ENCODE results near the gene SSTR5.

The SSTR5 gene

GRCh38 chr16:1054660-1055556 is 17.6 kb upstream of the SSTR5 start:
- DNase-seq (ENCODE audit: low read depth, low spot score) = no peak

GRCh38 chr16:1055557-1055924 is 17.0 kb upstream of the SSTR5 start:
- DNase-seq (ENCODE audit: low read depth, low spot score) = no peak

- no peak for DNase-seq (ENCODE audit: low read depth, low spot score)
These were observed 16.4 kb upstream of the SSTR5 start for GRCh38 chr16:1056196-1056595.

GRCh38 chr16:1057252-1057932 is 15.2 kb upstream of the SSTR5 start:
- DNase-seq (ENCODE audit: low read depth, low spot score) = no peak

- no peak for DNase-seq (ENCODE audit: low read depth, low spot score)
These were observed 14.3 kb upstream of the SSTR5 start for GRCh38 chr16:1058216-1058615.

GRCh38 chr16:1059310-1059709 is 13.2 kb upstream of the SSTR5 start:
- no peak for DNase-seq (ENCODE audit: low read depth, low spot score)

- no peak for DNase-seq (ENCODE audit: low read depth, low spot score)
These were observed 11.9 kb upstream of the SSTR5 start for GRCh38 chr16:1060416-1061340.

GRCh38 chr16:1061769-1062505 is 10.6 kb upstream of the SSTR5 start:
- DNase-seq (ENCODE audit: low read depth, low spot score) = no peak

- no peak for DNase-seq (ENCODE audit: low read depth, low spot score)
These were observed 9.7 kb upstream of the SSTR5 start for GRCh38 chr16:1062895-1063294.

GRCh38 chr16:1063728-1064127 is 8.8 kb upstream of the SSTR5 start:
- DNase-seq (ENCODE audit: low read depth, low spot score) = no peak

GRCh38 chr16:1065469-1066128 is 6.9 kb upstream of the SSTR5 start:
- DNase-seq (ENCODE audit: low read depth, low spot score) = no peak

GRCh38 chr16:1066584-1067172 is 5.9 kb upstream of the SSTR5 start:
- no peak for DNase-seq (ENCODE audit: low read depth, low spot score)

- DNase-seq (ENCODE audit: low read depth, low spot score) = no peak
These were observed 4.9 kb upstream of the SSTR5 start for GRCh38 chr16:1067629-1068028.

GRCh38 chr16:1068451-1068850 is 4.1 kb upstream of the SSTR5 start:
- DNase-seq (ENCODE audit: low read depth, low spot score) = no peak

- DNase-seq (ENCODE audit: low read depth, low spot score) = no peak
These were observed 3.4 kb upstream of the SSTR5 start for GRCh38 chr16:1069154-1069553.

GRCh38 chr16:1070084-1070863 is 2.3 kb upstream of the SSTR5 start:
- no peak for DNase-seq (ENCODE audit: low read depth, low spot score)

- DNase-seq (ENCODE audit: low read depth, low spot score) = no peak
These were observed 1.6 kb upstream of the SSTR5 start for GRCh38 chr16:1070864-1071408.

GRCh38 chr16:1071561-1072225 is 854 bp upstream of the SSTR5 start:
- no peak for DNase-seq (ENCODE audit: low read depth, low spot score)

GRCh38 chr16:1073262-1073558 is 663 bp downstream of the SSTR5 start:
- no peak for DNase-seq (ENCODE audit: low read depth, low spot score)

Data from brain pericyte (primary cell).